GM18873 (cell line): ENCODE data around the gene UTP25.

Source experiments
- ATAC-seq: cut with Tn5 transposase; IDR thresholded peaks from one replicate; pipeline ENCODE4 v1.9.1; 2021; ENCODE audit warnings: mild to moderate bottlenecking, moderate library complexity, moderate number of reproducible peaks; ENCODE audit not compliant: unreplicated experiment, low FRiP score

UTP25 gene

DNA sequence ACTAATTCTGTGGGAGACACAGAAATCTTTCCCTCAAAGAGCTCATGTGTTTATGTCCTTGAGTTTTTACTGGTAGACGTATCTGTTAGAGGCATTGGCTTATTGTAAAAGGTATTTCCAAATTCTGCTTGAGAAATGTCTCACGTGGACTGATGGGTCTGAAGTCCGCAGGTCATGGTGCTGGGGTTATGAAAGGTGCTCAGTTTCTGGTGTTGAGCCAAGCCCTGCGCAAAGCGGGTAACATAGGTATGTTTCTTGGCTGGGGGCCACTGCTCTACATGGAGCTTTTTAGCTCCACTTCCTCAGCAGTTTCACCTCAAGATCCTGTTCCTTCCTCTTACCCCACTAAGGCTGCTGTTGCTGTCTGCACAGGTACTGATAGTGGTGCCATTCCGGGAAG, 10.8 kb downstream of the UTP25 start:
- ATAC-seq = no peak

DNA sequence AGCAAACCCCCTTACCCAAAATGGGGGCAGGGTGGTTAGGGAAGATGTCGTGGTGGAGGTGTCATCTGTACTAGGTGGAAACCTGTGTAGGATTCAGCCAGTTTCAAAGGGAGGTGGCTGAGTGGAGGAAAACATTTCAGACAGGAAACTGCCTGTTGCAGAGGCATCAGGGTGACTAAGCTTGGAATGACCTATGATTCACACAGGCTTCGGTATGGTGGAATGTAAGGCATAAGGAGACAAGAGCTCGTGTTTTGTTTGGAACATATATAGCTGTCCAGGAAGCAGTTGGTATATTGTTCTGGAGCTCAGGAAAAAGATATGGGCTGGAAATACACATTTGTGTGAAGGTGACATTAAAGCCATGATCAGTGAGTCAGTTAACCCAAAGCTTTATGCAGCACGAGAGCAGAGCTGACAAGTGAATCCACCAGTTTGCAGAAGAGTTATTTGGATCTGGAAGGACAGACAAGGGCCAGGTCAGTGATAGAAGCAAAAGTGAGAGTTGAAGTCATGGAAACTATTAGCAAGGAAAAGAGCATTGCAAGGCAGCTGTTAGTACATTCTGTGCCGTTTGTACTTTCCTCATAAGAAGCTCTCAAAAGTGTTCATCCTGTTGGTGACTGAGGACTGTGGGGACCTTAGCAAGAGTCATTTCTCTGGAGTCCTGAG, 12.2 kb downstream of the UTP25 start:
- no peak for ATAC-seq

DNA sequence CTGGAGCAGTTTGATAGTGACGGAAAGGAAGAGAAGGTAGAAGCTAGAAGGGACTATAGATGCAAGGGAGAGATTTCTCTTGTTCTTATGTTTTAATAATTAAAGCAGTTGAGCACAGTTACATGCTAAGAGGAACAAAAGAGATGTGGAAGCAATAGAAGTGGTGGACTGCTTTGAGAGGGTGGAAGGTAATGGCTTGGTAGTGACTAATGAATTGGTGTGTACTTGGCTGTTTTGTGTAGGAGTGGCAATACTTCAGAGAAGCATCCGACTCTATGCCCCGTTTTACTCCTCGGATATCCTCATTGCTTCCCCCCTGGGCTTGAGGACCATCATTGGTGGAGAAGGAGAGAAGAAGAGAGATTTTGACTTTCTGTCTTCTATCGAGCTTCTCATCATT, 12.8 kb downstream of the UTP25 start:
- no peak for ATAC-seq

GRCh38 chr1:209844695-209845407, 17.1 kb downstream of the UTP25 start:
- ATAC-seq = no peak

DNA sequence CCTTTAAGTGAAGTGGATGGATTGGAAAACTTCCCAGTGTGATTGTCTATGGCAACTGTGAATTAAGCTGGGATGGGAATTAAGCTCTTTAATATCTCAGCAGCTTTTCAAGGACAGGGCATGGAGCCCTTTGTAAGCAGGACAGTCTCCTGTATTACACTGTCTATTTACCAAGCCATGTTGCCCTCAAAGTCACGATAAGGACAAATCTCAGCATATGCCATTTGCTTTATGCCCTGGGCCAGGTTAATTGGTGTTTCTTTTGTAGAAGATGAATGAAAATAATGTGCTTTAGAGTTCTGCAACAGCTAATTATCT, 17.6 kb downstream of the UTP25 start:
- no peak for ATAC-seq

DNA sequence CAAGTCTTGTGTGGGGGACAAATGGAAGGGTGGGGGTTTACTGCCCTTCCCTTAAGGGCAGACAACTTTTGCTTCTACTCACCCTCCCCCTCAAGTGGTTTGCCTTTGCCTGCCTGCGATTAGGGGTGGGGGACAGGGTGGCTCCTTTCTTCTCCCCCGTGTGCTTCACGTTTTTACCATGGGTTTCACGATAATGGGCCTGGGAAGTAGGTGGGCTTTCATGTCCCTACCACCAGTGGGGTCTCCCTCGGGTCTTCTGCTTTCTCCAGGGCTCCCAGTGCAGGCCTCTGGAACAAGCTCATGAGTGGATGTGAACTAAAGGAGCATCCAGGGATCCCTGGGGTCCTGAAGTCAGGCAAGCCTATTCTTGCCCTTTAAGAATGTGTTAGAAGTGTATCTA, 21.6 kb downstream of the UTP25 start:
- ATAC-seq = no peak

GRCh38 chr1:209850342-209850979, 22.7 kb downstream of the UTP25 start:
- no peak for ATAC-seq

DNA sequence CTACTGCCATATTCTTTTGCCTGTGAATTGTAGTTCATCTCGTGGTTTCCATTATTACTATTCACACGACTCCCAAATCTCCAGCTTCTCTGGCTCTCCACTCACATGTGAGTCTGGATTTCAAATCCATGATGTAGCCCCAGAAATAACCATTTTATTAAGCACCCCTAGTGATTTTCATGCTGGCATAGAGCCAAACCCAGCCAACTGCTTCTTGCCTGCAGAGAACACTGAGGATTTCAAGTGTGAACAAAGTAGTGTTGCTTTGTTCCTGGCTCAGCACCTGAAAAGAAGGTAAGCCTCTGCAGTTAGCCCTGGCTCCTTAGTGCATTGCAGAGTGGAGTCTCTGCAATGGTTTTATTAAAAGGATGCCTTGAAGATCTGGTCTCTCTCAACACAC, 25.9 kb downstream of the UTP25 start:
- no peak for ATAC-seq

DNA sequence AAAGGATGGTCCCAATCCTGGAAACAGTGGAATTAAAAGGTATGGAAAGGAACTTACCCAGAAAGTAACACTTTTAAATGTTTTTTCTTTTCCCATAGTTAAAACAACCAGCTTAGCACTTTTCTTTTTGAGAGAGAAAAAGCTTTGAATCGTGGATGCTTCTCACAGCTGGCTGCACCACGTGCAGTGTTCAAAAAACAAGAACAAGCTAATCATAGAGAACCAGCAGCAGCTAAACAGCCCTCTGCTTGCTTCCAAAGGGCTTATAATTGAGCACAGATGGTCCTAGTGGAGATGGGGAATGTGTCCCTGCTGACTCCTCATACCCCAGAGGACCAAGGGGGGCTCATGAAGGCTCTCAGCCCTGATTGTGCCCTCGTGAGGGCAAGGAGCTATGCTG, 26.4 kb downstream of the UTP25 start:
- no peak for ATAC-seq

- no peak for ATAC-seq
These were observed 27.2 kb downstream of the UTP25 start for GRCh38 chr1:209855006-209855405.

- ATAC-seq = no peak
These were observed 27.9 kb downstream of the UTP25 start for GRCh38 chr1:209855623-209856022.

- no peak for ATAC-seq
These were observed 30.9 kb downstream of the UTP25 start for GRCh38 chr1:209858561-209859103.

- ATAC-seq = peak; percentile 85
These were observed 32.6 kb downstream of the UTP25 start for GRCh38 chr1:209860293-209860881.

- ATAC-seq = no peak
These were observed 33.5 kb downstream of the UTP25 start for GRCh38 chr1:209861242-209861641.

DNA sequence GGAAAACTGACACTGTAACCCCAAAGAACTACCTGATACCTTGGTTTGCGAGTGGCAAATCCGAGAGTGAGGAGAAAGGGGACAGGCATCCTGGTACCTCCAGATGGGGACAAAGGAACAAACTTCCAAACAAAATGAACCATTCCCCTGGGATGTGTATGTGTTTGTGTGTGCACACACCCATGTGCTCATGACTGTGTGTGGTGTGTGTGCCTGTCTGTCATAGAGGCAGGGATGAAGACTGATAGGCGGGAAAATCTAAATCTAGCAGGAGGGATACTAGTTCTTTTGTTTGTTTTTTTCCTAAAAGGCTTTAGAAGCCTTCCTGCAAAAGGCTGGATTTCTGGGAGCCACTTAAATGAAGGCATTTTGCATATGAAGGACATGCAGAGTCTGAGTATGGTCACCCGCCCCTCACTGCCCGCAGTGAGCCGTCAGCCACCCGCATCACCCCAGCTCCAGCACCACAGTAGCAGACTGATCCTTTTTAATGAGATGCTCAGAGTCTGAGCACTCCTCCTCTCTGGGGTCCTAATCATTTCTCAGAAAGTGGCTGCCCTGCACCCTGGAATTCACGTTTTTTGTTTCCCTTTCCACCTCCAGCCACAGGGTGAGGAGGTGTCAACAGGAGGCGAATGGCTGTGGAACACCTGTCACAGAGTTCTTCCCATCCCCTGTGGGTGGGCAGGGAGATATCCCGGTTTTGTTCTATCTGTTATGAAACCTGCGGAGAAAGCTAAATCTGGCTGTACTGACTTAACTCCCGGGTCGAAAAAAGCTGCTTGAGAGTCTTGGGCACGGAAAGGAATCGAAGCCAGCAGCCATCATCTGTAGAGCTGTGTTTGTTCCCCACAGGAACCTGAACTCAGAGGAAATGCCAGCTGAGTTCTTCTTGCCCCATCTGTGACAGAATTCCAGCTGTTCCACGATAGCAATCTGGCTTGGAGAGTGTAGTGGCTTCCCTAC, 34.9 kb downstream of the UTP25 start:
- no peak for ATAC-seq

DNA sequence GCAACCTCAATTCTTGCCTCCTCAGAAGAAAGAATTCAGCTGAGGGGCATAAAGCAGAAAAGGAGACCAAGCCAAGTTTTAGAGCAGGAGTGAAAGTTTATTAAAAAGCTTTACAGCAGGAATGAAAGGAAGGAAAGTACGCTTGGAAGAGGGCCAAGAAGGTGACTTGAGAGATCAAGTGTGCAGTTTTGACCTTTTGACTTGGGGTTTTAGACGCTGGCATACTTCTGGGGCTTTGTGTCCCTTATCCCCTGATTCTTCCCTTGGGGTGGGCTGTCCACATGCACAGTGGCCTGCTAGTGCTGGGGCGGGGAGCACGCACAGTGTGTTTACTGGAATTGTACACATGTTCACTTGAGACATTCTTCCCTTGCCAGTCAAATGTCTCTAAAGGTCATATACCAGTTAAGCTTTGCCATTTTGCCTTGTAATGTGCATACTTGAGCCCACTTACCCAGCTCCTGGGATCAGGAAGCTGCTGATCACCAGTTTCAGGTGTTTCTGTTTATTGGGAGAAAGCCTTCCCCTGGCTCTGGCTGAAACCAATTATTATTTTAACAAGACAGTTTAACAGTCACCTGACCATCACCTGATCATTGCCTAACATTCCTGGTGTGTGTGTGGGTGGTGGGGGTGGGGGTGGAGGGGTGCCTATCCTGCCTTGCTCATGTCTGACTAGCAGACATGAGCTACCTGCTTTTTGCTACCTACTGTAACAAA, 36.2 kb downstream of the UTP25 start:
- no peak for ATAC-seq

GRCh38 chr1:209866201-209866600, 38.4 kb downstream of the UTP25 start:
- ATAC-seq = no peak

- no peak for ATAC-seq
These were observed 41.7 kb downstream of the UTP25 start for GRCh38 chr1:209869291-209870149.
